Stimulated activated CD8-positive, alpha-beta memory T cell treated with anti-CD3 and anti-CD28 coated beads, Interleukin-15, amount 100 ng/mL, for 24 hours (primary cell): ENCODE data around the gene MTOR.

Source experiments
- DNase-seq: peaks from one replicate; pipeline ENCODE4 v3.0.0-alpha.2; 2020; ENCODE audit warnings: low read depth

MTOR gene

GRCh38 chr1:11061652-11062365 lies 200.5 kb downstream of the MTOR start:
- DNase-seq: no peak

- peak; percentile 86 for DNase-seq
Observed at GRCh38 chr1:11059968-11060830, 202.2 kb downstream of the MTOR start, which contains the start of gene SRM. Gene SRM (minus strand): TSS chr1:11060018. CDS start chr1:11059943, 75 bp downstream.

- DNase-seq: no peak
Observed at GRCh38 chr1:11059155-11059967, 203.0 kb downstream of the MTOR start.

GRCh38 chr1:11058595-11059154 lies 203.7 kb downstream of the MTOR start:
- DNase-seq: no peak

- no peak for DNase-seq
Observed at GRCh38 chr1:11058026-11058425, 204.3 kb downstream of the MTOR start.

- no peak for DNase-seq
Observed at GRCh38 chr1:11057477-11057876, 204.9 kb downstream of the MTOR start.
